Measurements from ENCODE around the gene PTH1R.

PTH1R gene

DNA sequence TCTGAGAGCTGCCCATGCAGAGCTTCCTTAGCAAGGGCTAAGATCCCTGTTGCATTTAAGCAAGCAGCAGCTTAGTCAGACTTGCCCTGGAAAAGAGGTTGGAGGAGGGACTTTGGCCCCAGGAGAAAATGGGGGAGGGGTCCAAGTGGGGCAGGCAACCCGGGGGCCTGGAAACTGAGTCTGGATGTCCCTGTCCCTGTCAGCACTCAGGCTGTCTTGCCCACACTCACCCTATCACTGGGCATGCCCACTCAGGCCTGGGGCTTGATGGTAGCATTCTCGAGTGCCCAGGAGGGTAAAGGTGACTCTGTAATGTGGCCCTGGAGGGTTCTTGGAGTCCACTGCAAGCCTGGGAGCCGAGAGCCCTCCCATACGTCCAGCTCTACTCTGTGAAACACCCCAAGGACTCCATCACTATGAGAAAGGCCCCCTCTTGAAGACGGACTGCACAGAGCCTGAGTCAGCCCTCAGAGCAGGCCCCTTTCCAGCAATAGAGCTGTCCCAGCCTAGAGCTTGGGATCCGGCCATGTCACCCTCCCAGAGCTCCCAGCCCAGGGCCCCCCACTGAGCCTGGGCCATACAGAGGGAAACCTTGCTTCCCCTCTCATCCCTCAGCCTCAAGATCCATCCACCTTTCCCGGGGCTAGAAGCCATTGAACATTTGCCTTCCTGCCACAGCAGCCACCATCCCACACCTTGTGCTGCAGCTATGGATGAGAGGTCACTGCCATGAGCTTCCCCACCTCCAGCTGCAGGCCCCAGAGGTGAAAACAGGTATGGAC, 27.6 kb upstream of the PTH1R start:
- no peak overlapping the region for H3K4me3 ChIP-seq (ENCODE audit: control insufficient read depth, low read depth, low read length)
- peak; percentile 15 for DNase-seq (ENCODE audit: low read depth)

DNA sequence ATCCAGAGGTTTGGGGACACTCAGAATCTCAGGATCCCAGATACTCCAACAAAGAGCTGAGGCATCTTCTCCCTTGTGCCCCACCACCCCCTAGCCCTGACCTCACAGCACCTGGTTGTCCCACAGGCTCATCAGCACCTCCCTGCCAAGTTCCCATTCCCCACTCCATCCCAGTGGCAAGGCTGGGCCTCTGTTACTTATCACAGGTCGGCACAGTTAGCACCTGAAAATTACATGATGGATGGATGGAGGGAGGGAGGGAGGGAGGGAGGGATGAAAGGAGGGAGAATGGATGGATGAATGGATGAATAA, 27.1 kb upstream of the PTH1R start:
- no peak overlapping the region for H3K4me3 ChIP-seq (ENCODE audit: control insufficient read depth, low read depth, low read length)
- TF ChIP-seq, protein P1, sequence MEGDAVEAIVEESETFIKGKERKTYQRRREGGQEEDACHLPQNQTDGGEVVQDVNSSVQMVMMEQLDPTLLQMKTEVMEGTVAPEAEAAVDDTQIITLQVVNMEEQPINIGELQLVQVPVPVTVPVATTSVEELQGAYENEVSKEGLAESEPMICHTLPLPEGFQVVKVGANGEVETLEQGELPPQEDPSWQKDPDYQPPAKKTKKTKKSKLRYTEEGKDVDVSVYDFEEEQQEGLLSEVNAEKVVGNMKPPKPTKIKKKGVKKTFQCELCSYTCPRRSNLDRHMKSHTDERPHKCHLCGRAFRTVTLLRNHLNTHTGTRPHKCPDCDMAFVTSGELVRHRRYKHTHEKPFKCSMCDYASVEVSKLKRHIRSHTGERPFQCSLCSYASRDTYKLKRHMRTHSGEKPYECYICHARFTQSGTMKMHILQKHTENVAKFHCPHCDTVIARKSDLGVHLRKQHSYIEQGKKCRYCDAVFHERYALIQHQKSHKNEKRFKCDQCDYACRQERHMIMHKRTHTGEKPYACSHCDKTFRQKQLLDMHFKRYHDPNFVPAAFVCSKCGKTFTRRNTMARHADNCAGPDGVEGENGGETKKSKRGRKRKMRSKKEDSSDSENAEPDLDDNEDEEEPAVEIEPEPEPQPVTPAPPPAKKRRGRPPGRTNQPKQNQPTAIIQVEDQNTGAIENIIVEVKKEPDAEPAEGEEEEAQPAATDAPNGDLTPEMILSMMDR (conservative IDR thresholded peaks at IDR 0.05; ENCODE audit: control insufficient read depth, insufficient read depth, low read depth, low read length): no peak
- DNase-seq (ENCODE audit: low read depth): no peak

More for the DNA sequence above, 27.6 kb upstream of the PTH1R start:
- TF ChIP-seq, protein P1 (conservative IDR thresholded peaks at IDR 0.05; ENCODE audit: control insufficient read depth, insufficient read depth, low read depth, low read length): no peak

DNA sequence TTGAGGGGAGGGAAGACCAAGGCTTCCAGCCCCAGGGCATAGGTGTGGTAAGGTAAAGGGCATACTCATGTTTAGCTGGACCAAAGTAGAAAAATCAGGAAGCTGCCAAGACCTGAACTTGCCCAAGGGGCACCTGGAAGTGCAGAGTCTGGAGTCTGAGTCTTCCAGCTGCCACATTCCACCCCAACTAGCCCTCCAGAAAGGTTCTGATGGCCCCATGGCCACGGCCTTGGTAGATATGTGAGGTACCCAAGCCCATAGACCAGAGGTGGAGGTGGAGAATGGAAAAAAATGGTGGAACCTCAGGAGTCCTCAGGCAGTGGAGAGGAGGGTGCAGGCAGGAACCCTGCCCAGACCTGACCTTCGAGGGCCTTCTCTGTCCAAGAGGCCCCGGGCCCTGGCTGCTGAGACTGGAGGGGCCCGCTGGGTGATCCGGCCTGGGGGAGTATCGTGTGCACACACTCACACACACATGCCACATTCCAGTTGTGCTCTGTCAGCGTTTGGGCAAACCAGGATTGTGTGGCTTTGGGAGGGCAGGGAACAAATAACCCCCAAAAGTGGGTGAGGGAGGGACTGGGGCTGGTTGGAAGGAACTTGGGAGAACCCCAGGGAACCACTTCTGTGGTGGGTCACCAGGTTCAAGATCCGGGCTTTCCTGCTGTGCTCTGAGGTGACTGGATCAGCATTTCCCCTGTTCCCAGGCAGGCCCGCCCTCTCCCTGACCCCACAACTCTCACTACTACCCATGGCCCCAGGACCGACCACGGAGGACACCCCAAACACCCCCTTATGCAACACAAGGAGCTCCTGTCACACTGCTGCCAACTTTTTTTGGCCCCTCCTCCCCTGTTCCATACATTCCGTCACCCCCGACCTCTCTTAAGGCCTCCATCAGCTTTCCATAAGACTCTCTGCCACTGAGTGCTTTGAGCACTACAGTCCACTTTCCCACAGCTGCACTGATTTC, 25.9 kb upstream of the PTH1R start:
- H3K4me3 ChIP-seq (ENCODE audit: control insufficient read depth, low read depth, low read length): no peak overlapping the region
- DNase-seq (ENCODE audit: low read depth): no peak
- TF ChIP-seq, protein P1 (conservative IDR thresholded peaks at IDR 0.05; ENCODE audit: control insufficient read depth, insufficient read depth, low read depth, low read length): no peak

DNA sequence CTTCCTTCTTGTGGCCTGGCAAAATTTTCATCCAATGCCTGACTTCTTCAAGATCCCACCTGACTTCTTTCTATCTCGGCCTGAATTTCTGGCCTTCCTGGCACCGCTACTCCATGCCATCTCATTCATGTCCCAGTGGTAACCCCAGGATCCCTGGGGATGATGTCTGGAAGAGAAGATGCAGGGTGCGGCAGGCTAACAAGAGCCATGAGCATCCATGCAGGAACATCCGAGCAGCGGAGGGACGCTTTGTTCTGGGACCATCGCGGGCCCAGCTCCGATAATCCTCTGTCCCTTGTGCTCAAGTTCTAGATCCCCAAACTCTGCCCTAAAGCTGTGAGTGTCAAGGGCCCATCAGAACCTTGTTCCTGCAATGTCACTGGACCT, 25.2 kb upstream of the PTH1R start:
- TF ChIP-seq, protein P1 (conservative IDR thresholded peaks at IDR 0.05; ENCODE audit: control insufficient read depth, insufficient read depth, low read depth, low read length): no peak
- no peak for DNase-seq (ENCODE audit: low read depth)
- H3K4me3 ChIP-seq (ENCODE audit: control insufficient read depth, low read depth, low read length): no peak overlapping the region

DNA sequence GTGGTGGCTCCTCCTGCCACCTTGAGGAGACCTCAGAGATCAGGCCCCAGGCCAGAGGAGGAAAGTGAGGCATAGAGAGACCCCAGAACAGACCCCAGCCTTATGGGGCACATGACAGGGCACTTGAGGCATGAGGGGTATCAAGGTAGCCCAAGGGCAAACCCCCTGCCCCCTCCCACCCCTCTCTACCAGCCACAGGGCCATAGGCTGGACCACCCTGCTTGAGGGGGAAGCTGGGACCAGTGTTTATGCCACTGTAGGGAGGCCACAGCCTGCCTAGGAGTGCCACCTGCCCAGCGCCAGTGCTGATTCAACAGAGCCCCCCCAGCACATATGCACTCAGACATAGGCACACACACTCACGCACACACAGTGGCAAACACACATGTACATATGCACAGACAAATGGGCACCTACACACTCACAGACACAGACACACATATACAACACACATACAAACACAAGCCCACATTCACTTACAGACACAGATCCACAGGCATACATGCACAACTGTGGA, 24.6 kb upstream of the PTH1R start:
- TF ChIP-seq, protein P1 (conservative IDR thresholded peaks at IDR 0.05; ENCODE audit: control insufficient read depth, insufficient read depth, low read depth, low read length): no peak

DNA sequence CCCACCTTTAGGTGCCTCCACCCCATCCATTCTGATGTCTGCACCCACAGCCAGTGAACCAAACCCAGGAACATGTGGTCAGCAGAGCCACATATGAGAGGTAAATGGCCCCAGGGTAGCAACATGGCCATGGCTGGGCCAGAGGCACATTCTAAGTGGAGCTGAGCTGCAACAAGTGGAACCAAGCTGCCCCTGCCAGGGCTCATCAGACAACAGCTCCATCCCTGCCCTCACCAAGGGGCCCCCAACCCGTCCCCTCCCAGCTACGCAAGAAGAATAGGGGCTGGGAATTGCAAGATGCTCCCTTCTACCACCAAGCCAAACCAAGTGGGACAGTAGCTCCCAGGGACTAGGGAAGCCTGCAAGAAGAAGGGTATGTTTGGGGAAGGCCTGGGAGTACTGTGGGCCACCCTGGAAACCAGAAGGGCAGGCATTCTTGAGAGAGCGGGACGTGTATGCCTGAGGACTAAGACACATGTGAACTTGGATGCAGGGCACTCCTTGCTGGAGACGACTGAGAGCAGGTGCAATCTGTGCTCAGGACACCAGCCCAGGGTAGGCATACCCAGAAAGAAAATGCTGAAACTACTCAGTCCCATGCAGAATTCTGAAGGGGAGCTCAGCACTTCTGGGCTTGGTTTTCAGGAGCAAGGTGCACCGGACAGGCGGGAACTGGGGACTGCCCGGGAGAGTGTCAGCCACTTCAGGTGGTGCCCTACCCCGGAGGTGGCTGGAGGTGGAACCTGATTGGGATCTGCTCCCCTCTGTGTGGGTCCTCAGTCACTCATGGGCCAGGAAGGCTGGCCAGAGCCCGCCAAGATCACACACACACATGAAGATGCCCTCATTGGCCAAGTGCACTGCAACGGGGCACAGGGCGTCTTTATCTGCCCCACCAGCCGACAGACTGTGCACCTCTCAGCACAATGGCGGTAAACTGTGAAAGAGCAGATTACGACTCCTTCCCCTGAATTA, 23.8 kb upstream of the PTH1R start:
- DNase-seq (ENCODE audit: low read depth): no peak
- no peak overlapping the region for H3K4me3 ChIP-seq (ENCODE audit: control insufficient read depth, low read depth, low read length)
- TF ChIP-seq, protein P1 (conservative IDR thresholded peaks at IDR 0.05; ENCODE audit: control insufficient read depth, insufficient read depth, low read depth, low read length): no peak

More for the DNA sequence above, 24.6 kb upstream of the PTH1R start:
- DNase-seq (ENCODE audit: low read depth): no peak
- H3K4me3 ChIP-seq (ENCODE audit: control insufficient read depth, low read depth, low read length): no peak overlapping the region

All from fibroblast of mammary gland (primary cell).